Stimulated activated memory B cell treated with anti-CD40 and anti-IgM and Interleukin-4, amounts not matched to agents 10 μg/mL and 1 μg/mL and 100 μg/mL, for 72 hours (primary cell): ENCODE results near the gene NANOS2.
"Not testable (repeated sequence)": the region's sequence is repeated elsewhere in the genome, so short reads cannot be mapped to it uniquely, and the experiment has no call there.

Experiments
- ATAC-seq: fragments of 150-1000 bp; cut with Tn5 transposase; 2 replicates; pipeline ENCODE4 v1.10.0; 2021
- H3K27ac Mint-ChIP-seq: one replicate; pipeline ENCODE4 v1.8.0; 2022; ENCODE audit warnings: mild to moderate bottlenecking, mixed read lengths
- H3K27me3 Mint-ChIP-seq: one replicate; pipeline ENCODE4 v1.8.0; 2022; ENCODE audit warnings: mixed read lengths
- H3K36me3 Mint-ChIP-seq: one replicate; pipeline ENCODE4 v1.8.0; 2022; ENCODE audit warnings: mixed read lengths
- H3K4me1 Mint-ChIP-seq: one replicate; pipeline ENCODE4 v1.8.0; 2022; ENCODE audit warnings: mixed read lengths
- H3K4me3 Mint-ChIP-seq: one replicate; pipeline ENCODE4 v1.8.0; 2022; ENCODE audit warnings: mild to moderate bottlenecking, moderate library complexity, mixed read lengths
- H3K9me3 Mint-ChIP-seq: one replicate; pipeline ENCODE4 v1.8.0; 2022; ENCODE audit warnings: mixed read lengths

The NANOS2 gene

DNA sequence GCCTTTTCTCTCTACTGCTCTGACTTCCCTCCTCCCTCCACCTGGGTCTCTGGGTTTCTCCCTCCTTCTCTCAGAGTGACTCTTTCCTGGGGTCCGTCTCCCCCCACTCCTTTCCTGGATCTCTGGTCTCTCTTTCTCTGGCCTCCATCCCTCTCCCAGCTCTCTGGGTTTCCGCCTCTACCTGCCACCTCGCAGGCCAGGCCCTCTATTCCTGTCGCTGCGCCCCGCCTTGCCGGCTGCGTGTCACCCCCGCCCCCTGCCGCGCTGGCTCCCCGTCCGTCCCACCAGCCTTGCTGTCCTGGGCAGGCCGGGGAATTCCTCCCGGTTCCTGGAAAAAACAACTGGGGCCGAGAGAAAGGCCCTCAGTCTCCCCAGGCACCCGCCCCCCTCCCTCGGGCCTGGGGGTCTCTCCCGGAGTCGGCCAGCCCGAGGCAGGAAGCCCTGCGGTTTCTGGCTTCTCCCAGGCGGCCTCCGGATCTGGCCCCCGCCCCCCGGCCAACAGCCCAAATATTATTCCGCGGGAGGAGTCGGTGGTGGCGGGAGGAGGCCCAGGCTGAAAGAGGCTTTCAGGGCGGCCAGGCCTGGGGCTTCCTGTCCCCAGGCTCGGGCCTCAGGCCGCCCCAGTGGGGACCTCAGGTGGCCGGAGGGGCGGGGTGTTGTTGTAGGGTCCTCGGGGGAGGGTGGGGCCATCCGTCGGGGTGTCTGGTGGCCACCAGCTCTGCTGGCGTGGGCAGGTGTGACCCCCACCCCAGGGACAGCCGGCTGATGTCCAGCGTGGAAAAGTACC, 38.0 kb downstream of the NANOS2 start:
- H3K4me1 Mint-ChIP-seq, result peaks cover 13% of the 10 kb centered on the region
- no peaks in the 10 kb centered on the region for H3K9me3 Mint-ChIP-seq
- no peak overlapping the region for H3K27ac Mint-ChIP-seq
- H3K36me3 Mint-ChIP-seq, result peaks cover 4% of the 10 kb centered on the region
- H3K27me3 Mint-ChIP-seq, result peaks cover 70% of the 10 kb centered on the region
- no peak overlapping the region for H3K4me3 Mint-ChIP-seq
- ATAC-seq, result peak; percentile 21

DNA sequence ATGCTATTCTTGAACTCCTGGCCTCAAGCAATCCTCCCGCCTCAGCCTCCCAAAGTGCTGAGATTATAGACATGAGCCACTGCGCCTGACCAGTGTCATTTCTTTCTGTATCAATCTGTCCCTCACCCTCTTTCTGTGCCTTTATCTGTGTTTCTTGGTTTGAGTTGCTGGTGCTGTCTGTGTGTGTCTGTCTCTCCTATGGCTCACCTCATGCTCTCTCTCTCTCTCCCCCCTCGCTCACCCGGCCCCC, 38.5 kb downstream of the NANOS2 start:
- ATAC-seq, result peak; percentile 57
- Mint-ChIP-seq H3K36me3 (no peaks in the 10 kb centered on the region), H3K27ac (no peak overlapping the region), H3K9me3 (no peaks in the 10 kb centered on the region), H3K27me3 (peaks cover 65% of the 10 kb centered on the region), H3K4me1 (peaks cover 9% of the 10 kb centered on the region), H3K4me3 (no peak overlapping the region)

DNA sequence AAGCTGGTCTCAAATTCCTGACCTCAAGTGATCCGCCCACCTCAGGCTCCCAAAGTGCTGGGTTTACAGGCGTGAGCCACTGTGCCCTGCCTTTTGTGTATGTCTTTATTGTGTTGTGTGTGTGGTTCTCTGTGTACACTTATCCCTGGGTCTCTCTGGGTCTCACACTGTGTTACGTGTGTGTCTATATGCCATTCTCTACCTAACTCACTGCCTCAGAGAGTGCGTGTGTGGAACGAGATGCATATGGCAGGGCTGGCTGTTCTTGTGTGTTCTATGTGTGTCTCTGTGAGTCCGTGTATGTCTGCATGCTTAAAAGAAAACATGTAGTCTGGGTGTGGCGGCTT, 40.0 kb downstream of the NANOS2 start:
- peaks cover 55% of the 10 kb centered on the region for H3K27me3 Mint-ChIP-seq
- H3K9me3 Mint-ChIP-seq, result no peaks in the 10 kb centered on the region
- ATAC-seq, result no peak
- H3K27ac Mint-ChIP-seq, result no peak overlapping the region
- H3K4me1 Mint-ChIP-seq, result peaks cover 9% of the 10 kb centered on the region
- H3K36me3 Mint-ChIP-seq, result no peaks in the 10 kb centered on the region
- peak overlapping the region; percentile 13 for H3K4me3 Mint-ChIP-seq

DNA sequence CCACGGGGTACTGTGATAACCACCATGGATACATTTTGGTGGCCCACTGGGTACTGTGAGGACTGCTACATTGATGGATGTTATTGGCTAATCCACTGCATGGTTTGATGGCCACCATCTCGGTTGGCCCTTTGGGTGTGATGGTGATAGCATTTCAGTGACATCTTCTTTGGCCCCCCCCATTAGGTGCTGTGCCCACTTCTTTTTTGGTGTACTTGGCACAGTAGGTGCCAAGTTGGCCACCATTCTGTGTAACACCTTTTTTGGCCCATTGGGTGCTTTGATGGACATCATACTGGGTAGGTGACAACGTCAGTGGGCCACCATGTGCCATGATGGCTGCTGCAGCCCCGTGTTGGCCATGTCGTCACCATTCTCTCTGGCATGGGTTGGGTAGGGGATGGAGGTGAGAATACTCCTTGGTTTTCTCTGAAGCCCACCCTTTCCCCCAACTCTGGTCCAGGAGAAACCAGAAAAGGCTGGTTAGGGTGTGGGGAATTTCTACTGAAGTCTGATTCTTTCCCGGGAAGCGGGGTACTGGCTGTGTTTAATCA, 41.3 kb downstream of the NANOS2 start:
- Mint-ChIP-seq H3K27me3 (peaks cover 45% of the 10 kb centered on the region), H3K4me3 (no peak overlapping the region)

DNA sequence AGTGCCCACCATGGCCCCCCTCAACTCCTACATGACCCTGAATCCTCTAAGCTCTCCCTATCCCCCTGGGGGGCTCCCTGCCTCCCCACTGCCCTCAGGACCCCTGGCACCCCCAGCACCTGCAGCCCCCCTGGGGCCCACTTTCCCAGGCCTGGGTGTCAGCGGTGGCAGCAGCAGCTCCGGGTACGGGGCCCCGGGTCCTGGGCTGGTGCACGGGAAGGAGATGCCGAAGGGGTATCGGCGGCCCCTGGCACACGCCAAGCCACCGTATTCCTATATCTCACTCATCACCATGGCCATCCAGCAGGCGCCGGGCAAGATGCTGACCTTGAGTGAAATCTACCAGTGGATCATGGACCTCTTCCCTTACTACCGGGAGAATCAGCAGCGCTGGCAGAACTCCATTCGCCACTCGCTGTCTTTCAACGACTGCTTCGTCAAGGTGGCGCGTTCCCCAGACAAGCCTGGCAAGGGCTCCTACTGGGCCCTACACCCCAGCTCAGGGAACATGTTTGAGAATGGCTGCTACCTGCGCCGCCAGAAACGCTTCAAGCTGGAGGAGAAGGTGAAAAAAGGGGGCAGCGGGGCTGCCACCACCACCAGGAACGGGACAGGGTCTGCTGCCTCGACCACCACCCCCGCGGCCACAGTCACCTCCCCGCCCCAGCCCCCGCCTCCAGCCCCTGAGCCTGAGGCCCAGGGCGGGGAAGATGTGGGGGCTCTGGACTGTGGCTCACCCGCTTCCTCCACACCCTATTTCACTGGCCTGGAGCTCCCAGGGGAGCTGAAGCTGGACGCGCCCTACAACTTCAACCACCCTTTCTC, 42.3 kb downstream of the NANOS2 start:
- H3K27me3 Mint-ChIP-seq, result peaks cover 36% of the 10 kb centered on the region
- H3K27ac Mint-ChIP-seq, result no peak overlapping the region
- H3K4me1 Mint-ChIP-seq, result peaks cover 9% of the 10 kb centered on the region
- no peak overlapping the region for H3K4me3 Mint-ChIP-seq
- H3K36me3 Mint-ChIP-seq, result no peaks in the 10 kb centered on the region
- ATAC-seq, result no peak
- no peaks in the 10 kb centered on the region for H3K9me3 Mint-ChIP-seq

More for the DNA sequence above, 41.3 kb downstream of the NANOS2 start:
- H3K9me3 Mint-ChIP-seq, result no peaks in the 10 kb centered on the region
- H3K36me3 Mint-ChIP-seq, result no peaks in the 10 kb centered on the region
- no peak overlapping the region for H3K27ac Mint-ChIP-seq
- no peak for ATAC-seq
- peaks cover 9% of the 10 kb centered on the region for H3K4me1 Mint-ChIP-seq

DNA sequence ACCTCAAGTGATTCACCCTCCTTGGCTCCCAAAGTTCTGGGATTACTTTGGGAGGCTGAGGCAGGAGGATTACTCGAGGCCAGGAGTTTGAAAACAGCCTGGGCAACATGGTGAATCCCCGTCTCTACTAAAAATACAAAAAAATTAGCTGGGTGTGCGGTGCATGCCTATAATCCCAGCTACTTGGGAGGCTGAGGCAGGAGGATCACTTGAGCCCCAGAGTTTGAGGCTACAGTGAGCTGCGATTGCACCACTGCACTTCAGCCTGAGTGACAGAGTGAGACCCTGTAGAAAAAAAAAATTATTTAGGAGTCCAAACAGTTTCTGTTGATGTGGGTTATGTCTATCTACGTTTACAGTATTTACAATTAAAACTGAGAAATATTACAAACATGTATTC, 43.8 kb downstream of the NANOS2 start:
- Mint-ChIP-seq H3K4me1 (peaks cover under 1% of the 10 kb centered on the region), H3K9me3 (no peaks in the 10 kb centered on the region), H3K4me3 (no peak overlapping the region), H3K27ac (no peak overlapping the region), H3K36me3 (no peaks in the 10 kb centered on the region), H3K27me3 (peaks cover 23% of the 10 kb centered on the region)
- ATAC-seq, result no peak

DNA sequence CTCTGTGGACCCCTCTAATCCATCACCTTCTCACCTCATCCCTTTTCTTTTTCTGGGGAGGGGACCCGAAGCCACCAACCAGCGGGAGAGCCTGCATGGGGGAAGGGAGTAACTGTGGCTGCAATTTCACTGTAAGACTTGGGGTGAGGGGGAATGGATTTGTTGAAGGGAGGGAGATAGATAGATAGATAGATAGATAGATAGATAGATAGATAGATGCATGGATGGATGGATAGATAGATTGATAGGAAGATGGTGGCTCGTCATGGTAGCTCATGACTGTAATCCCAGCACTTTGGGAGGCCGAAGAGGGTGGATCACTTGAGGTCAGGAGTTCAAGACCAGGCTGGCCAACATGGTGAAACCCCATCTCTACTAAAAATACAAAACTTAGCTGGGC, 47.3 kb downstream of the NANOS2 start:
- H3K4me3 Mint-ChIP-seq, ATAC-seq, H3K36me3 Mint-ChIP-seq, H3K9me3 Mint-ChIP-seq, H3K27ac Mint-ChIP-seq: not testable (repeated sequence)
- Mint-ChIP-seq H3K4me1 (peaks cover 16% of the 10 kb centered on the region), H3K27me3 (peaks cover 26% of the 10 kb centered on the region)

DNA sequence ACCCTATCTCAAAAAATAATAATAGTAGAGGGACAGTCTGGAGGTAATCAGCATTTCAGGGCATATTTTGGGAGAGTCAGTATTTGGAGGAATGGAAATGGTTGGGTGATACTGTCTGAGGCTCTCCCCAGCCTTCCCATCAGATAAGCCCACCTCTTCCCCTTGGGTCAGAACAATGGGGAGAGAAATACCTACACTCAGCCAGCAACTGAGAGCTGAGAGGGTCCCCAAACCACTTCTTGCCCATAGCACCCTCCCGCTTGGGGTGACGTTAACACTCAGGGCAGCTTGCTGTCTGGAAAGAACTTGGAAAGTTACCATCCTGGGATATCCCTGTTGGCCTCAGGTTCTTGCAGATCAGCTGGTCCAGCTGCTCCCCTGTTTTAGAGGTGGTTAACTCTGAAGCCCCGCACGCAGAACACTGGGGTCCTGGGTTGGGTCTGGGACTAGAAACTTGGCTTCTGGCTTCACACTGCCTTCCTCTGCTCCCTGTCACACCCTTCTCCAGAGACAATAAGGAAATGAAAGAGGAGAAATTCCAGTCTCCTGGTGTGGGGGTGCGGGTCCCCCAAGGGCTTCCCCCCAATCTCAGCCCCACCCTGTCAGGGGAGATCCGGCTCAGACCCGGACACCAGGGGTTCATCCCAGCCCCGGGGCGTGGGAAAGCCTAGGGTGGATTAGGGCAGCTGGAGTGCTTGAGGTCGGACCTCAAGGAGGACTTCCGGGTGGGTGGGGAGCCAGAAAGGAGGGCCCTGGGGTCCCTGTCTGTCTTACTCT, 48.0 kb downstream of the NANOS2 start:
- H3K36me3 Mint-ChIP-seq, result no peaks in the 10 kb centered on the region
- peaks cover 26% of the 10 kb centered on the region for H3K27me3 Mint-ChIP-seq
- peaks cover 22% of the 10 kb centered on the region for H3K4me1 Mint-ChIP-seq
- no peak for ATAC-seq
- no peak overlapping the region for H3K27ac Mint-ChIP-seq
- H3K9me3 Mint-ChIP-seq, result no peaks in the 10 kb centered on the region
- H3K4me3 Mint-ChIP-seq, result no peak overlapping the region

DNA sequence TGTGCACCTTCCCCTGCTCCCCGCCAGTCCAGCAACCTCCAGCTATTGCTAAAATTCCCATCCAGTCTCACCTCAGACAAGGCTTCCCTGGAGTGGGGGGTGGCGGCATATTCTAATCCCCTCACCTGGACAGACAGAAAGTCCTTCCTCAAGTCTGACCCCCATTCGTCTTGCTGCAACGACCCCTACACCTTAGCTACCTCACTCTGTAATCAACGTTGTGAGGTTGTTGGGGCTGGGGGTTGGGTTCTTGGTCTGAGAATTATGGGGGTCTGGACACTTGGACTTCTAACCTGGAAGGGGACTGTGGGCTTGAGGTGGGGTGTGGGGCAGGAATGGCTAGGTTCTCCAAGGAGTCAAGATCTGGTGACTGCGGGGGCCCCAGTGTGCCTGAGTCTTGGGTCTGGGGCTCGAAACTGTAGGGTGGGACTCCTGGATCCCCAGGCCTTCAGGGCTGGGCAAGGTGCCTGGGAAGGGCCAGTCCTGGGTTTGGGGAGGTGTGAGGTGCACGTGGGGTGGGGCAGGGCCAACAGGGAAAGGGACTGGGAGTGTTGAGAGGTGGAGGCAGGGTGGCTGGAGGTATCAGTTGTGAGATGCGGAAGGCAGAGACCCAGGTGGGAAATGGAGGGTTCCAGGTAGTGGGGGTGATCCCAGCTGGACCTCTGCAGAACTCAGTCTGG, 49.2 kb downstream of the NANOS2 start:
- H3K27ac Mint-ChIP-seq, result no peak overlapping the region

DNA sequence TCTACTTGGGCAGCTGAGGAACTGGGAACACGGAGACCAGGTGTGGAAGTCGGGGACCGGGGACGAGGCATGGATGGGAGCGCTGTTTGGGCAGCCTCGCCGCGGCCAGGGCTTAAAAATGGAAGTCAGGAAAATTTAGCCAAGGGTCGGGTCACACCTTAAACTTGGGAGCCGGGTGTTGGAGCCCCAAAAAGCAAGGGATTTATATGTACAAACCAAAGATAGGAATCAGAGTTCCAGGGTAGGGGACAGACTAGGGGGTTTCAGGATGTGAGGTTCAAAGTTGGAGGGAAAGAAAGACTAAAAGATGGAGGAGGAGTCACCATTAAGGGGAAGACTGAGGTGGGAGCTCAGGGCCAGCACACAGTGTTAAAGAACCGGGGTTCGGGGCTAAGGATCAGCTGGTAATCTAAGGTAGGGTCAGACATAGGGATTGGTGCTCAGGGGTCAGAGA, 49.9 kb downstream of the NANOS2 start:
- Mint-ChIP-seq H3K27me3 (peaks cover 26% of the 10 kb centered on the region), H3K4me1 (peaks cover 36% of the 10 kb centered on the region), H3K27ac (no peak overlapping the region), H3K9me3 (no peaks in the 10 kb centered on the region), H3K4me3 (no peak overlapping the region), H3K36me3 (peaks cover 11% of the 10 kb centered on the region)
- no peak for ATAC-seq

More for the DNA sequence above, 49.2 kb downstream of the NANOS2 start:
- no peak for ATAC-seq
- Mint-ChIP-seq H3K9me3 (no peaks in the 10 kb centered on the region), H3K4me3 (no peak overlapping the region), H3K36me3 (peaks cover 6% of the 10 kb centered on the region), H3K27me3 (peaks cover 26% of the 10 kb centered on the region), H3K4me1 (peaks cover 31% of the 10 kb centered on the region)

DNA sequence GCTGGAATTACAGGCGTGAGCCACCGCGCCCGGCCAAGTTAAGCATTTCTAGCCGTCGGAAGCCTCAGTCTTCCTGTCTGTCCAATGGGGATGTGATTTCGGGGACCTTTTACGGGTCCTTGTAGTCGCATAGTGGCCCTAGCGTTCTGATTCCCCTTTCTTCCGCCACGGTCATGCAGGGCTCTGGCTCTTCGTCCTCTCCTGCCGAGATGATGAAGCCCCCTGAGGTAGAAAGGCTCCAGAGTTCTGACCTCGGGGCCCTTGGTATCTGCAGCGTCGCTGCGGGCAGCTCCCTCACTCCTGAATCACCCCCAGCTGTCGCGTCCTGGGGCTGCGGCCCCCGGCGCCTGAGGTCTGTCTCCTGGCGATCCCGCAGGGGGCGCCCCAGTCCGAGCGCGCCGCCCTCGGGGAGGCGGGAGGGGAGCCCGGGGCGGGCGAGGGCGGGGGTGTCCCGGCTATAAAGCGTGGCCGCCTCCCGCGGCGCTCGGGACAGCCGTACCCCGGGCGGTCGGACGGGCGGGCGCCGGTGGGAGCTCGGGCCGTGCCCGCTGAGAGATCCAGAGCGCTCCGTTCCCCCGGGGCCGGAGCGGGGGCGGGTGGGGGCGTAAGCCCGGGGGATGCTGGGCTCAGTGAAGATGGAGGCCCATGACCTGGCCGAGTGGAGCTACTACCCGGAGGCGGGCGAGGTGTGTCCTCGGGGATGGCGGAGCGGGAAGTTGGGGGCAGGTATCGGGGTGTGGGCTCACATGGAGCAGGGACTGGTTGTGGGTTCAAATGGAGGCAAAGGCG, 50.5 kb downstream of the NANOS2 start, which contains the start of gene FOXA3:
Gene FOXA3 (plus strand): TSS at position 487 of the 789 bp plus-strand sequence. CDS start 131 bp downstream, at position 618.
- Mint-ChIP-seq H3K27me3 (peaks cover 26% of the 10 kb centered on the region), H3K4me1 (peaks cover 40% of the 10 kb centered on the region), H3K4me3 (peak within 1 kb of the TSS; percentile 90), H3K27ac (peak within 1 kb of the TSS; percentile 93), H3K9me3 (no peaks in the 10 kb centered on the region), H3K36me3 (peaks cover 17% of the 10 kb centered on the region)
- ATAC-seq, result peak; percentile 14

DNA sequence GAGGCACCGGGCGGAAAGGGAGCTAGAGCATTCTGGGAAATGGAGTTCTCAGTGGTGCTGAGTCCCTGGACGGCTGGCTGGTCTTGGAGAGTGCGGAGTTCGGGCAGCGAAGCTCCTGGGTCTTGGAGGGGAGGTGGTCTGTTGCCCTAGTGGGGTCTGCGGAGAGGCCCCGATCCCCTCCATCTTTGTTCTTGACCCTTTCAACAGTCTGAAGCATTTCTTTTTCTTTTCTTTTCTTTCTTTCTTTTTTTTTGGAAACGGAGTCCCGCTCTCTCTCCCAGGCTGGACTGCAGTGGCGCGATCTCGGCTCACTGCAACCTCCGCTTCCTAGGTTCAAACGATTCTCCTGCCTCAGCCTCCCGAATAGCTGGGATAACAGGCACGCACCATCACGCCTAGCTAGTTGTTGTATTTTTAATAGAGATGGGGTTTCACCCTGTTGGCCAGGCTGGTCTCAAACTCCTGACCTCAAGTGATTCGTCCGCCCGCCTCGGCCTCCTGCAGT, 51.2 kb downstream of the NANOS2 start:
- H3K4me1 Mint-ChIP-seq, result peaks cover 43% of the 10 kb centered on the region
- peaks cover 23% of the 10 kb centered on the region for H3K36me3 Mint-ChIP-seq
- H3K27me3 Mint-ChIP-seq, result peaks cover 26% of the 10 kb centered on the region
- ATAC-seq, result no peak
- H3K4me3 Mint-ChIP-seq, result peak overlapping the region; percentile 90
- no peaks in the 10 kb centered on the region for H3K9me3 Mint-ChIP-seq
- peak overlapping the region; percentile 93 for H3K27ac Mint-ChIP-seq
